HCT116 (cell line): ENCODE measurements around the gene ASGR2. TPM values are rescaled to one million over a fixed set of nuclear protein-coding genes. Genes with fewer than 3 reads are reported as not detected.

Source experiments
- ATAC-seq: fragments of 200-7000 bp; cut with Tn5 transposase; 2 replicates; pipeline ENCODE4 v1.9.1; 2020; ENCODE audit warnings: mild to moderate bottlenecking, moderate library complexity
- BruUV-seq: library from RNA; stranded (reverse); fragments of 400-500 nt; replicated peaks from 2 replicates; lab custom pipeline; 2021; lab: Mats Ljungman, UMichigan
- CTCF ChIA-PET: fragments of 300-600 bp; sonication (Branson Sonifier 250); formaldehyde crosslinking; loops from one replicate; lab custom pipeline; 2021; ENCODE audit warnings: antibody characterized with exemption; lab: Charles Lee
- POLR2A ChIA-PET: fragments of 300-600, 350-600 bp; sonication (Branson Sonifier 250); formaldehyde crosslinking; loops from one replicate; lab custom pipeline; 2021; ENCODE audit warnings: antibody characterized with exemption; lab: Charles Lee
- RAD21 ChIA-PET, 2 experiments: fragments of 300-600 bp; sonication (Branson Sonifier 250); formaldehyde crosslinking; loops; one replicate each; lab custom pipeline; 2023; ENCODE audit warnings: low total read pairs in 2 of 2; ENCODE audit not compliant: uncharacterized antibody in 2 of 2, unreplicated experiment in 2 of 2, low non-redundant PET in 1 of 2; lab: Charles Lee
- DNase-seq: peaks from one replicate; pipeline ENCODE4 v3.0.0-alpha.2; 2010; ENCODE audit warnings: low read depth, low spot score
- H2AFZ ChIP-seq: fragments of 200-600 bp; shearing (Covaris generic), sonication (generic); 2 replicates; pipeline ENCODE4 v1.6.1; 2017; ENCODE audit warnings: low read depth, mixed run types, mixed read lengths, antibody characterized with exemption, low read length; ENCODE audit not compliant: poor library complexity, severe bottlenecking
- H3K27ac ChIP-seq: 2 replicates; pipeline ENCODE4 v1.5.1; 2012; ENCODE audit warnings: low read depth, low read length
- H3K27me3 ChIP-seq: fragments of 200-600 bp; sonication (generic); 2 replicates; pipeline ENCODE4 v1.6.1; 2016; ENCODE audit warnings: mixed run types, low read length, mixed read lengths; ENCODE audit not compliant: insufficient read depth
- H3K36me3 ChIP-seq, 2 experiments: fragments of 200-500 bp in 1 of 2; fragments of 200-600 bp in 1 of 2; sonication (Bioruptor generic) in 1 of 2; sonication (generic) in 1 of 2; 2 replicates each; pipeline versions ENCODE4 v1.5.1 to v1.6.1; 2014 to 2016; ENCODE audit warnings: low read length in 2 of 2, inconsistent platforms in 1 of 2, mixed read lengths in 1 of 2, mixed run types in 1 of 2; ENCODE audit not compliant: insufficient read depth in 2 of 2, control insufficient read depth in 1 of 2
- H3K4me1 ChIP-seq, 2 experiments: fragments of 200-600 bp in 1 of 2; sonication (generic) in 1 of 2; 2 replicates each; pipeline versions ENCODE4 v1.5.1 to v1.6.1; 2012 to 2017; ENCODE audit warnings: low read length in 2 of 2, inconsistent platforms in 1 of 2, mild to moderate bottlenecking in 1 of 2, mixed read lengths in 1 of 2, mixed run types in 1 of 2, moderate library complexity in 1 of 2; ENCODE audit not compliant: insufficient read depth in 2 of 2, control insufficient read depth in 1 of 2
- H3K4me2 ChIP-seq: fragments of 200-600 bp; sonication (generic); 2 replicates; pipeline ENCODE4 v1.6.1; 2017; ENCODE audit warnings: mixed run types, low read length, mixed read lengths
- H3K4me3 ChIP-seq, 2 experiments: fragments of 200-600 bp in 1 of 2; sonication (generic) in 1 of 2; replicated peaks in 1 of 2; 2 replicates each; pipeline ENCODE4 v1.5.1; 2011 to 2016; ENCODE audit warnings: low read length in 2 of 2, control low read depth in 1 of 2, low read depth in 1 of 2, mild to moderate bottlenecking in 1 of 2, mixed read lengths in 1 of 2, mixed run types in 1 of 2
- H3K79me2 ChIP-seq: fragments of 200-600 bp; sonication (generic); 2 replicates; pipeline ENCODE4 v1.6.1; 2017; ENCODE audit warnings: mild to moderate bottlenecking, mixed run types, low read length, moderate library complexity, mixed read lengths; ENCODE audit not compliant: insufficient read depth
- H3K9ac ChIP-seq: fragments of 200-600 bp; sonication (generic); 2 replicates; pipeline ENCODE4 v1.6.1; 2016; ENCODE audit warnings: low read length, mixed read lengths
- H3K9me2 ChIP-seq: fragments of 200-600 bp; sonication (generic), shearing (Covaris generic); 2 replicates; pipeline ENCODE4 v1.6.1; 2017; ENCODE audit warnings: mixed run types, mild to moderate bottlenecking, moderate library complexity; ENCODE audit not compliant: insufficient read depth
- H3K9me3 ChIP-seq, 2 experiments: fragments of 200-500 bp in 1 of 2; fragments of 200-600 bp in 1 of 2; sonication (Bioruptor generic) in 1 of 2; sonication (generic) in 1 of 2; 2 replicates each; pipeline ENCODE4 v1.6.1; 2014 to 2017; ENCODE audit warnings: low read length in 2 of 2, mixed read lengths in 2 of 2, inconsistent platforms in 1 of 2, low read depth in 1 of 2, mild to moderate bottlenecking in 1 of 2, mixed run types in 1 of 2, moderate library complexity in 1 of 2; ENCODE audit not compliant: control insufficient read depth in 1 of 2, insufficient read depth in 1 of 2
- H4K20me1 ChIP-seq: fragments of 200-600 bp; sonication (generic), shearing (Covaris generic); 2 replicates; pipeline ENCODE4 v1.6.1; 2017; ENCODE audit warnings: mixed run types, mild to moderate bottlenecking, moderate library complexity; ENCODE audit not compliant: insufficient read depth
- CBX3 ChIP-seq: IDR thresholded peaks from 2 replicates; pipeline ENCODE4 v1.6.1; 2012; ENCODE audit warnings: low read depth
- ELF1 ChIP-seq: IDR thresholded peaks from 2 replicates; pipeline ENCODE4 v1.6.1; 2012; ENCODE audit warnings: low read depth, borderline replicate concordance
- EZH2 ChIP-seq: fragments of 200-600 bp; sonication (generic); IDR thresholded peaks from 2 replicates; pipeline ENCODE4 v1.6.1; 2017; ENCODE audit warnings: antibody characterized with exemption, mixed run types
- TCF7L2 ChIP-seq: IDR thresholded peaks from 2 replicates; pipeline ENCODE4 v1.7.0; 2011; ENCODE audit warnings: borderline replicate concordance, inconsistent platforms; ENCODE audit not compliant: insufficient read depth, insufficient read length; ENCODE audit errors: extremely low read depth
- YY1 ChIP-seq: IDR thresholded peaks from 2 replicates; pipeline ENCODE4 v1.6.1; 2011; ENCODE audit warnings: low read length, low read depth, moderate library complexity, mild to moderate bottlenecking; ENCODE audit not compliant: insufficient replicate concordance; ENCODE audit errors: extremely low read depth
- ZBTB33 ChIP-seq: IDR thresholded peaks from 2 replicates; pipeline ENCODE4 v1.6.1; 2011; ENCODE audit warnings: mild to moderate bottlenecking, low read length, moderate library complexity; ENCODE audit not compliant: insufficient replicate concordance; ENCODE audit errors: extremely low read depth
- intact Hi-C: fragments of 100-400 bp; cut with micrococcal nuclease; formaldehyde crosslinking; loops from 2 replicates; pipeline ENCODE4 v1.10.0; 2022
- total RNA-seq: library from RNA; stranded (reverse); gene quantifications from one replicate; pipeline ENCODE4 v1.2.1, GENCODE V29; 2021; ENCODE audit not compliant: unreplicated experiment
- TF ChIP-seq, protein P1 (sequence below): IDR thresholded peaks from 2 replicates; pipeline ENCODE4 v1.6.1; 2012; ENCODE audit warnings: low read depth

ASGR2 gene
- total RNA-seq, 1 experiment from 2014 or later = 0.32 TPM

- Histone ChIP-seq H3K9ac (no peak overlapping the region), H3K9me3 (no peaks in the 10 kb centered on the region), H3K4me2 (no peak overlapping the region), H3K9me2 (no peaks in the 10 kb centered on the region), H2AFZ (no peak overlapping the region), H3K4me1 (no peaks in the 10 kb centered on the region), H3K27ac (no peak overlapping the region), H3K4me3 (no peak overlapping the region), H4K20me1 (no peaks in the 10 kb centered on the region), H3K36me3 (no peaks in the 10 kb centered on the region), H3K79me2 (no peaks in the 10 kb centered on the region), H3K27me3 (no peaks in the 10 kb centered on the region)
- RAD21 ChIA-PET = no interaction called here
- DNase-seq = no peak
- ATAC-seq = no peak
- no peak for TF ChIP-seq TCF7L2
- no peak for TF ChIP-seq CBX3
- no peak for TF ChIP-seq EZH2
- no peak for TF ChIP-seq ZBTB33
- TF ChIP-seq YY1 = no peak
- TF ChIP-seq ELF1 = no peak
- TF ChIP-seq, protein P1, sequence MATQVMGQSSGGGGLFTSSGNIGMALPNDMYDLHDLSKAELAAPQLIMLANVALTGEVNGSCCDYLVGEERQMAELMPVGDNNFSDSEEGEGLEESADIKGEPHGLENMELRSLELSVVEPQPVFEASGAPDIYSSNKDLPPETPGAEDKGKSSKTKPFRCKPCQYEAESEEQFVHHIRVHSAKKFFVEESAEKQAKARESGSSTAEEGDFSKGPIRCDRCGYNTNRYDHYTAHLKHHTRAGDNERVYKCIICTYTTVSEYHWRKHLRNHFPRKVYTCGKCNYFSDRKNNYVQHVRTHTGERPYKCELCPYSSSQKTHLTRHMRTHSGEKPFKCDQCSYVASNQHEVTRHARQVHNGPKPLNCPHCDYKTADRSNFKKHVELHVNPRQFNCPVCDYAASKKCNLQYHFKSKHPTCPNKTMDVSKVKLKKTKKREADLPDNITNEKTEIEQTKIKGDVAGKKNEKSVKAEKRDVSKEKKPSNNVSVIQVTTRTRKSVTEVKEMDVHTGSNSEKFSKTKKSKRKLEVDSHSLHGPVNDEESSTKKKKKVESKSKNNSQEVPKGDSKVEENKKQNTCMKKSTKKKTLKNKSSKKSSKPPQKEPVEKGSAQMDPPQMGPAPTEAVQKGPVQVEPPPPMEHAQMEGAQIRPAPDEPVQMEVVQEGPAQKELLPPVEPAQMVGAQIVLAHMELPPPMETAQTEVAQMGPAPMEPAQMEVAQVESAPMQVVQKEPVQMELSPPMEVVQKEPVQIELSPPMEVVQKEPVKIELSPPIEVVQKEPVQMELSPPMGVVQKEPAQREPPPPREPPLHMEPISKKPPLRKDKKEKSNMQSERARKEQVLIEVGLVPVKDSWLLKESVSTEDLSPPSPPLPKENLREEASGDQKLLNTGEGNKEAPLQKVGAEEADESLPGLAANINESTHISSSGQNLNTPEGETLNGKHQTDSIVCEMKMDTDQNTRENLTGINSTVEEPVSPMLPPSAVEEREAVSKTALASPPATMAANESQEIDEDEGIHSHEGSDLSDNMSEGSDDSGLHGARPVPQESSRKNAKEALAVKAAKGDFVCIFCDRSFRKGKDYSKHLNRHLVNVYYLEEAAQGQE = peak; percentile 59
- POLR2A ChIA-PET = no interaction called here
- intact Hi-C loops = no loop called here
- CTCF ChIA-PET = no interaction called here
- BruUV-seq = no TSS peak
These were observed 33.1 kb downstream of the ASGR2 start for GRCh38 chr17:7081341-7082062.
